Ramos (cell line): ENCODE data around the gene CREB1.
"Not testable (repeated sequence)": the region's sequence is repeated elsewhere in the genome, so short reads cannot be mapped to it uniquely, and the experiment has no call there.

Experiments used
- in situ Hi-C: fragments of 300-500 bp; cut with MboI; formaldehyde crosslinking; loops from one replicate; pipeline ENCODE4 v1.14.3; 2022; ENCODE audit warnings: low sequenced_read_pairs; ENCODE audit not compliant: unreplicated experiment

Gene CREB1

GRCh38 chr2:207529330-207530159, at the start of gene CREB1:
TSS of gene CREB1 (plus strand) at chr2:207529962. CDS start at chr2:207555636, 25,674 bp downstream.
- in situ Hi-C loops = loop anchor here (10.0 to 25.0 kb wide), 2 partner anchors 95 to 733 kb away; partner anchors contain the start of genes IDH1, METTL21A and PIKFYVE

- in situ Hi-C loops = no loop called here
Observed at GRCh38 chr2:207480521-207481040, 49.2 kb upstream of the CREB1 start.

DNA sequence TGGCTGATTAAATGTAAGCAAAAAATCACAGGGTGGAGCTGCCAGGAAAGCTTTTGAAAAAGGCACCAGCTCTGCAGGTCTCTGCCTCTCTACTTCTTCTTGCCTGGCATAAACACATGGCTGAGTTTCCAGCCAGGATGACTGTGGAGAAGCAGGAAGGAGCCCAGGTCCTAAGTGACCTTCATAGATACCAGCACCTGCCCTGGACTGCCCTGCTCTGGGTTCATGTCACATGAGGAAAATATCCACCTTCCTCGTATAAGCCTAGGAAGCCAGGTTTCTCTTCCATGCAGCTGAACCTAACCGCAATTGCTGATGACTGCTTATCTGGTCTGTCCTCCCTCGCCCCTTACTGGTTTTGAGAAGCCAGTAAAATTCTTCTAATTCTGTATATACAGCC, 47.8 kb upstream of the CREB1 start:
- in situ Hi-C loops = no loop called here

DNA sequence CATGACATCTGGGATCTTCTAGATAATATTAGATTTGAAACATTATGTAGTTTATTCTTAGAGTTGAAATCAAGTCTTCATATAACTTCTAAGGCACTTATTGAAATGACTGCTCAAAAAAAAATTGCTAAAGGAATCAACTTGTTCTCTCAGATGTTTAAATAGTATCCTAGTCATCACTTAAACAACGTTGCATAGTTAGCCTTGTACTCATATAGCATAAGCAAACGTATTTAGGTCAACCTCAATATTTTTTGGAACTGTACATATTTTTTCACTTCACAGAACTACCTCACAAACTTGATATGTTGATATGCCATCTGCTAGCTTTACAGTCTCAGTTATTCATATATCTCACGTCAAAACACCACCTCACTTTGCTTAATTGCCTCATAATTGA, 47.1 kb upstream of the CREB1 start:
- in situ Hi-C loops = no loop called here

DNA sequence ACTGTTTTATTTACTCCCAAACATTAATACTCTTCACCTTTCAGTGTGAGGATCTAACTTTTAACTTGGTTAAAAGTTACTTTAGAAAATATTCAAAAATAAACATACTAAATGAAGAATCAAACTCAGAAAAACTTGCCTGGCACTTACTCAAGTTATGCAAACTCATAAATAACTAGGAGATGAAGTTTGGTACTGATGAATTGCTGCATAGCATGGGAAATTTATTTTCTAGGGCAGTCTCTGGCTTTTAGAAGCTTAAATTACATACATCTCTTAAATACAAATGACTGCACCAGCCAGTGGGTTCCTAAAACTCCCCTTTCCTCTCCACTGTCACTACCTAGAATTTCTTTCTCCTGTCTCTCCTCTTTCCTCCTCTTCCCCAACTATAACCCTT, 46.7 kb upstream of the CREB1 start:
- in situ Hi-C loops = no loop called here

DNA sequence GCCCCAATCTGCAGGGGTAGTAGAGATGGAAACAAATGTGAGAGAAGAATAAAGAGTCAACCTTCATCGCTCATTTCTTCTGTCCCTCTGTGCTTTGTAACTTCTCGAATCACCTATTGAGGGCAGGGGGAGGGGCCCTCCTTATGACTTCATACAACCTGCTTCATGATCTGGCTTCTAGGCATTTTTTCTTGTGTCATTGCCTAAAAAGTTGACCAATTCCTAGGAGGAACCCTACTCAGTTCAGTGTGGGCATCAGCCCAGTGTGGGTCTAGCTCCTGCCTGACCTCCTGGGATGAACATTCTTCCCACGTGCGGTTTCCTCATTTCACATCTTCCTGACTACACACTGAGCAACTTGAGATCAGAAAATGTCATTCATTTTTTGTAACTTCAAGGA, 46.3 kb upstream of the CREB1 start:
- in situ Hi-C loops = no loop called here

GRCh38 chr2:207484444-207485391, 45.0 kb upstream of the CREB1 start:
- in situ Hi-C loops = no loop called here

DNA sequence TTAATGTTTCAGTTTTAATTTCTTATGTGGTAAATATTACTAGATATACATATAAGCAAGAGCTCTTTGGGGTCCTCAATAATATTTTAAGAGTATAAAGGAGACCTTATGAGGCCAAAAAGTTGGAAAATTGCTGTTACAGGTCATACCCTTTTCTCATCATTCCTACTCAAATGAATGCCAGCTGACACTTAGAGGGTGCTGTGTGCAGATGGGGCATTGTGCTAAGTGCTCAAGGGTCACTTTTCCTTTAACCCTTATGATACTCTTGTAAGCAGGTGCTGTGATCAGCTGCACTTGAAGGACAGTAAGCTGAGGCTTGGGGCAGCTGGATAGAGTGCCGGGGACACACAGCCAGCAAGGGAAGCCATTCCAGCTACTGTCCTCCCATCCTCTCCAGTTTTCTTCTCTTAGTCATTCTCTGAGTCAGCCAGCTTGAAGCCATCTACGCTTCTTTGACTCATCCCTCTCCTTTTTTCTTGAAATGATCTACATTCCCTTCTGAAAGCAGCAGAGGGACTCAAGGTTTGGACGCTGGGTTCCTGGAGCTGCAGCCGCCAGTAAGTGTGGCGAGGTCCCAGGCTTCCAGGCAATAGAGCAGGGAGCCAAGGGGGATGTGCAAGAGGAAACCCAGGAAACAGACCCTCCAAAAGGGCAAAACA, 42.0 kb upstream of the CREB1 start:
- in situ Hi-C loops = no loop called here

DNA sequence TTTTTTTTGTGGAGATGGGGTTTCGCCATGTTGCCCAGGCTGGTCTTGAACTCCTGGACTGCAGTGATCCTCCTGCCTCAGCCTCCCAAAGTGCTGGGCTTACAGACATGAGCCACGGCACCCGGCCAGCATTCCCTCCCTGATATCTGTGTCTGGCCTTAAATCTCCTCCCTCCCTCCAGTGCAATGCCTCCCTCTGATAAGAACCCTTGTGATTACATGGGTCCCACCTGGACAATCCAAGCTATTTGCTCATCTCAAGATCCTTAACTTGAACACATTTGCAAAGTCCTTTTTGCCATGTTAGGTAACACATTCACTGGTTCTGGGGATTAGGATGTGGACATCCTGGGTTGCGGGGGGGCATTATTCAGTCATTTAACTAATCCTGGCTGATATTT, 40.5 kb upstream of the CREB1 start:
- in situ Hi-C loops = no loop called here

GRCh38 chr2:207490441-207490840, 39.3 kb upstream of the CREB1 start:
- in situ Hi-C loops = no loop called here

GRCh38 chr2:207491086-207491485, 38.7 kb upstream of the CREB1 start:
- in situ Hi-C loops = no loop called here

DNA sequence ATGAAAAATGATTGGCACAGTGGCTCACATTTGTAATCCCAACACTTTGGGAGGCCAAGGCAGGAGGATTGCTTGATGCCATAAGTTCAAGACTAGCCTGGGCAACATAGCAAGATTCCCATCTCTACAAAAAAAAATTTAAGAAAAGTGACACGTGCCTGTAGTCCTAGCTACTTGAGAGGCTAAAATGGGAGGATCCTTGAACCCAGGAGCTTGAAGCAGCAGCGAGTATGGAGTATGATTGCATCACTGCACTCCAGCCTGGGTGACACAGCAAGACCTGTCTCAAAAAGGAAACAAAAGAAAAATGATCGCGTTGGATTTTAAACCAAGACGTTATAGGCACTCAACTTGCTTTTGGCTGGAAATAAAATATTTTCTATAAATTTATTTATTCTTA, 37.8 kb upstream of the CREB1 start:
- in situ Hi-C loops = no loop called here

DNA sequence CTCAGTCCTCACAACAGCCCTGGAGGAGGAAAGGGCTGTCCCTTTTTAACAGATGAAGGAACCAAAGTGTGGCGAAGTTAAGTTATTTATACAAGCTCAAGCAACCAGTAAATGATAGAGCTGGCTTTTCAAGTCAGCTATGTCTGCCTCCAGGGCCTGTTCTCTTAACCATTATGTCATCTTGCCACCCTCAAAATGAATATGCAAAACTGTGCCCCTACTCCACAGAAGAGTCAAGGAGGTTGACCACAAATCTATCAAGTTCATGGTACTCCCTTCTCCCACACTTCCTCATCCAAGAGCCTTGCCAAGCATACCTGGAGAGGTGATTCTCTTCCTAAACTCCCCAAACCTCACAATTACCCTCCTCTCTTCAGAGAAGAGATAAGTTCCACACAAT, 37.3 kb upstream of the CREB1 start:
- in situ Hi-C loops = no loop called here

DNA sequence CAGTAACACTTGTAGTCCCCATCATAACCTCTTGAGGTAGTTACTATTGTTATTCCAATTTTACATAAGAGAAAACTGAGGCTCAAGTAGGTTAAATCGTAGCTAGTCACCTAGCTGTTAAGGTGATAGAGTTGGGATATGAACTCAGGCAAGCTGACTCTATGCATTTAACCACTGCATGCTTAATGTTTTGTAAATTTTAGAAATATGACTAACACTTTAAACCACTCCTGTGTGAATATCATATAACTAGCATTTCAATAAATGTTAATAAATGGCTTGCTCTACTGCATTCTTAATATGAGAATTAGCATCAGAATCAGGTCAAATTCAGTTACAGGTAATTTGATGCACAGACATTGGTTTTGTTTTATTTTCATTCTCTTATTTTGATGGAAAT, 35.6 kb upstream of the CREB1 start:
- in situ Hi-C loops = no loop called here

- in situ Hi-C loops = not testable (repeated sequence)
Observed at GRCh38 chr2:207496936-207497335, 32.8 kb upstream of the CREB1 start.

DNA sequence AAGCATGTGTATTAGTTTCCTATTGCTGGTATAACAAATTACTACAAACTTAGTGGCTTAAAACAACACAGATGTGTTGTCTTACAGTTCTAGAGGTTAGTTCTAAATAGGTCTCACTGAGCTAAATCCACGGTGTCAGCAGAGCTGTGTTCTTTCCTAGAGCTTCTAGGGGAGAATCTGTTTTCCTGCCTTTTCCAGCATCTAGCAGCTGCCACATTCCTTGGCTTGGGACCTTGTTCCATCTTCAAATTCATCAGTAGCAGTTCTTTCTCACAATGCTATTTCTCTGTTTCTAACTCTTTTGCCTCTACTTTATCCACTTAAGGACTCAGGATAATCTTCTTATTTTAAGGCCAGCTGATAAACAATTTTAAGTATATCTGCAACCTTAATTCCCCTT, 32.2 kb upstream of the CREB1 start:
- in situ Hi-C loops = no loop called here

DNA sequence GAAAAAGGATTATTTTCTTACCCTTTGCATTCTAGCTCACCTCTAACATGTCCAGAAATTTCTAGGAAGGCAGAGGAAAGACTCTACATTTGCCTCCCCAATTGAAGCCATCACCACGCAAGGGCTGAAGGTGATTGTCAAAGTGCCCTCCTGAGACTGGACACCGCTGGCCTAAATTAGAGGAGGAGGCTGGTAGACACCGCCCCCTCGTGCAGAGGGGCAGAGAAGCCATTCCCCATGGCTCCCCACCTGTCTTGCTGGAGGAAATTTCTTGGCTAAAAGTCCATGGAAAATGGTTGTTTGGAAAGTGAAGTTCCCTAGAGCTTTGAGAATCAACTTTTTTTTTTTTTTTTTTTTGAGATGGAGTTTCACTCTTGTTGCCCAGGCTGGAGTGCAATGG, 31.3 kb upstream of the CREB1 start:
- in situ Hi-C loops = no loop called here

DNA sequence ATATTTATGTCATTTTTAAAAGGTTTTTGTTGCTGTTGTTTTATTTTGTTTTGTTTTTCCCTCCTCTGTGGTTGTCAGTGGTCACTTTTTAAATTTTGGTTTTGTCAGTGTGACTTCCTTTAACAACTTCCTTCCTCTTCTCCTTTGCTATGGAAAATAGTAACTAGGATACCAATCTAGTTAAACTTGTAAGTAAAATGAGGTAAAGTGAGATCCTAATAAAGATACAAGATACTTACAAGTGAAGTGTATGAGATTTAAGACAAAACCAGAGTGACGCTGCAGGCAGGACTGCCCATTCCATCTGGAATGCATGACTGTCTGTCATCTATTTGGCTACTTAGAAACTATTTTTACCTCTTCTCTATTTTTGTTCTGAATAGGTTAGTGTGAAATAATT, 30.6 kb upstream of the CREB1 start:
- in situ Hi-C loops = no loop called here

DNA sequence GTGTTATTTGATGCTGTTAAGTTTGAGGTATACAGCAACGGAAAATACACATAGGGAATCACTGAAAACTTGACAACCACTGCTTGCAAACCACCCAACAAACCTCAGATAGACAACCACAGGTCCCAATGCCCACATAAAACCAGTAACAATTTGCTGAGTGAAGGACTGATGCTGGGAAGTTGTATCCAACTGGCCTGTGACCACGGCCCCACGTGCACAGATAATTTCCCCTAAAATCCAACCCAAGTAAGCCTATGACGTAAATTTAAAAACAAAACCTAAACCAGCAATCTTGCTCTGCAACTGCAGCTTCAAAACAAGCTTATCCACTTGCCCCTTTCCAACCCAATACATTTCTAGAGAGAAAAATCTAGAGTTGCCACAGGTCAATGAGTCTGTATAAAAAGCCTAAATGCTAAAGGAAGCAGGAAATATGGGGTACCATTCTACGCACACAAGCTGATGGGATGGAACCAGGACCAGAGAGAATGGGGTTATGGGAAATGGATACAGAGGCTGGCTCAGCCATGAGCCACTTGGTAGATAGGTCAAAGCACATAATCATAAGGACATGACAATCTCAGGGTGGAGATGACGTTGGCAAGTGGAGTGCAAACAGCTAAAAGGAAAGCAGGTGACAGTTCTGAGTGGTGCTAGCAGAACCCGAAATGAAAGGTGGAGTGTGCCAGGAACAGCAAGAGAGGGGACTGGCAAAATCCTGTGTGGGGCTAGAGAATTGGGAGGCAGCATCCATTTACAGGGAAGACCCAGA, 27.8 kb upstream of the CREB1 start:
- in situ Hi-C loops = no loop called here
